Measurements from ENCODE around the gene HNRNPL. TPM values are rescaled to one million over a fixed set of nuclear protein-coding genes. Genes with fewer than 3 reads are reported as not detected.
"Not testable (repeated sequence)": the region's sequence is repeated elsewhere in the genome, so short reads cannot be mapped to it uniquely, and the experiment has no call there.

HNRNPL gene
- total RNA-seq, 4 donors from 2014 or later = 173 to 180 (median 174) TPM

GRCh38 chr19:38892841-38893240 is 43.1 kb upstream of the HNRNPL start:
- WGBS, 2 donors (ENCODE audit: low coverage in 1 of 2) = 60 to 64% methylated on average over 1 to 3 of the region's 5 CpGs
- ATAC-seq = no peak
- H3K27me3 ChIP-seq = no peaks in the 10 kb centered on the region
- H3K9me3 ChIP-seq = no peaks in the 10 kb centered on the region
- TF ChIP-seq POLR2A (IDR thresholded peaks at IDR 0.05) (no peak), POLR2AphosphoS5 (IDR thresholded peaks at IDR 0.05) (no peak), EP300 (IDR thresholded peaks at IDR 0.05) (no peak), CTCF (IDR thresholded peaks at IDR 0.05) (no peak)
- peaks cover 0 to 63% of the 10 kb centered on the region in 2 donors for H3K36me3 ChIP-seq
- H3K27ac ChIP-seq = no peak overlapping the region
- no peak overlapping the region for H3K4me3 ChIP-seq
- peaks cover 0 to 38% (median 9%) of the 10 kb centered on the region in 3 donors for H3K4me1 ChIP-seq

- H3K9me3 ChIP-seq = no peaks in the 10 kb centered on the region
- peaks cover 0 to 74% of the 10 kb centered on the region in 2 donors for H3K36me3 ChIP-seq
- H3K4me1 ChIP-seq = peaks cover 0 to 27% (median 3%) of the 10 kb centered on the region in 3 donors
- TF ChIP-seq EP300 (IDR thresholded peaks at IDR 0.05) (no peak), CTCF (IDR thresholded peaks at IDR 0.05) (no peak), POLR2AphosphoS5 (IDR thresholded peaks at IDR 0.05) (no peak), POLR2A (IDR thresholded peaks at IDR 0.05) (no peak)
- no peaks in the 10 kb centered on the region for H3K27me3 ChIP-seq
- no peak overlapping the region for H3K27ac ChIP-seq
- no peak for ATAC-seq
- WGBS, 2 donors (ENCODE audit: low coverage in 1 of 2) = 85% methylated on average over 3 of the region's 6 CpGs; no CpG with 5 or more reads in 1 of the 2 donors
- no peak overlapping the region for H3K4me3 ChIP-seq
Observed at GRCh38 chr19:38891771-38892170, 42.0 kb upstream of the HNRNPL start.

- TF ChIP-seq POLR2A (IDR thresholded peaks at IDR 0.05) (no peak), EP300 (IDR thresholded peaks at IDR 0.05) (no peak), CTCF (IDR thresholded peaks at IDR 0.05) (no peak), POLR2AphosphoS5 (IDR thresholded peaks at IDR 0.05) (no peak)
- peaks cover 0 to 24% (median 0%) of the 10 kb centered on the region in 3 donors for H3K4me1 ChIP-seq
- H3K9me3 ChIP-seq = no peaks in the 10 kb centered on the region
- H3K27me3 ChIP-seq = no peaks in the 10 kb centered on the region
- no peak for ATAC-seq
- H3K36me3 ChIP-seq = peaks cover 0 to 77% of the 10 kb centered on the region in 2 donors
- no peak overlapping the region for H3K27ac ChIP-seq
- H3K4me3 ChIP-seq = no peak overlapping the region
Observed at GRCh38 chr19:38890686-38891085, 40.9 kb upstream of the HNRNPL start.

- TF ChIP-seq EP300 (IDR thresholded peaks at IDR 0.05) (no peak), CTCF (IDR thresholded peaks at IDR 0.05) (no peak), POLR2AphosphoS5 (IDR thresholded peaks at IDR 0.05) (no peak), POLR2A (IDR thresholded peaks at IDR 0.05) (no peak)
- H3K9me3 ChIP-seq = no peaks in the 10 kb centered on the region
- peaks cover 0 to 23% (median 0%) of the 10 kb centered on the region in 3 donors for H3K4me1 ChIP-seq
- H3K36me3 ChIP-seq = peaks cover 0 to 79% of the 10 kb centered on the region in 2 donors
- no peaks in the 10 kb centered on the region for H3K27me3 ChIP-seq
- WGBS, 2 donors (ENCODE audit: low coverage in 1 of 2) = 91% methylated on average over 4 of the region's 8 CpGs; no CpG with 5 or more reads in 1 of the 2 donors
- ATAC-seq = no peak
- no peak overlapping the region for H3K27ac ChIP-seq
- no peak overlapping the region for H3K4me3 ChIP-seq
Observed at GRCh38 chr19:38889803-38890202, 40.0 kb upstream of the HNRNPL start.

- H3K27me3 ChIP-seq = no peaks in the 10 kb centered on the region
- peaks cover 0 to 78% of the 10 kb centered on the region in 2 donors for H3K36me3 ChIP-seq
- no peak overlapping the region for H3K27ac ChIP-seq
- H3K4me1 ChIP-seq = peaks cover 0 to 21% (median 0%) of the 10 kb centered on the region in 3 donors
- WGBS, 2 donors (ENCODE audit: low coverage in 1 of 2) = no CpG with 5 or more reads among the region's 17 CpGs
- no peaks in the 10 kb centered on the region for H3K9me3 ChIP-seq
- no peak for ATAC-seq
- TF ChIP-seq POLR2AphosphoS5 (IDR thresholded peaks at IDR 0.05) (no peak), CTCF (IDR thresholded peaks at IDR 0.05) (no peak), POLR2A (IDR thresholded peaks at IDR 0.05) (no peak), EP300 (IDR thresholded peaks at IDR 0.05) (no peak)
- H3K4me3 ChIP-seq = no peak overlapping the region
Observed at GRCh38 chr19:38888876-38889275, 39.1 kb upstream of the HNRNPL start.

GRCh38 chr19:38884691-38885090 is 34.9 kb upstream of the HNRNPL start:
- peaks cover 0 to 79% of the 10 kb centered on the region in 2 donors for H3K36me3 ChIP-seq
- not testable (repeated sequence) for H3K9me3 ChIP-seq, H3K27me3 ChIP-seq, H3K27ac ChIP-seq, H3K4me3 ChIP-seq, ATAC-seq
- H3K4me1 ChIP-seq = peaks cover 0 to 14% (median 0%) of the 10 kb centered on the region in 3 donors
- WGBS, 2 donors (ENCODE audit: low coverage in 1 of 2) = 91 to 100% methylated on average over 2 of the region's 3 CpGs
